Measurements from ENCODE around the gene PRMT9.

DNA sequence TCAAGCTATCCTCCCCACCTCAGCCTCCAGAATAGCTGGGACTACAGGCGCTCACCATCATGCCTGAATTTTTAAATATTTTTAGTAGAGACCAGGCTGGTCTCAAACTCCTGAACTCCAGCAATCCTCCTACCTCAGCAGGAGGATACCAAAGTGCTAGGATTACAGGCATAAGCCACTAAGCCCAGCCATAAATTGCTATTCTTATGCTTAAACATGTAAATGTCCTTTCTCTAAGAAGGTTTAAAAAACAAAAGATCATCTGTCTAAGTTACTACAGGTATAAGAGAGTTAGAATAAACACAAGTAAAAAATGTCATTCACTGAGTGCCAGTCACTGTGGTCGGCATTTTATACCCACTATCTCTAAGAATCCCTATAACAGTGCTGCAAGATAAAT is 28.3 kb downstream of the PRMT9 start:
- TF ChIP-seq POLR2A (IDR thresholded peaks at IDR 0.05) = no peak
- TF ChIP-seq, protein P1, sequence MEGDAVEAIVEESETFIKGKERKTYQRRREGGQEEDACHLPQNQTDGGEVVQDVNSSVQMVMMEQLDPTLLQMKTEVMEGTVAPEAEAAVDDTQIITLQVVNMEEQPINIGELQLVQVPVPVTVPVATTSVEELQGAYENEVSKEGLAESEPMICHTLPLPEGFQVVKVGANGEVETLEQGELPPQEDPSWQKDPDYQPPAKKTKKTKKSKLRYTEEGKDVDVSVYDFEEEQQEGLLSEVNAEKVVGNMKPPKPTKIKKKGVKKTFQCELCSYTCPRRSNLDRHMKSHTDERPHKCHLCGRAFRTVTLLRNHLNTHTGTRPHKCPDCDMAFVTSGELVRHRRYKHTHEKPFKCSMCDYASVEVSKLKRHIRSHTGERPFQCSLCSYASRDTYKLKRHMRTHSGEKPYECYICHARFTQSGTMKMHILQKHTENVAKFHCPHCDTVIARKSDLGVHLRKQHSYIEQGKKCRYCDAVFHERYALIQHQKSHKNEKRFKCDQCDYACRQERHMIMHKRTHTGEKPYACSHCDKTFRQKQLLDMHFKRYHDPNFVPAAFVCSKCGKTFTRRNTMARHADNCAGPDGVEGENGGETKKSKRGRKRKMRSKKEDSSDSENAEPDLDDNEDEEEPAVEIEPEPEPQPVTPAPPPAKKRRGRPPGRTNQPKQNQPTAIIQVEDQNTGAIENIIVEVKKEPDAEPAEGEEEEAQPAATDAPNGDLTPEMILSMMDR (IDR thresholded peaks at IDR 0.05) = no peak
